SK-N-SH (cell line): ENCODE results near the gene BCAR3. TPM values are rescaled to one million over a fixed set of nuclear protein-coding genes. Genes with fewer than 3 reads are reported as not detected.
A peak's percentile ranks its signal among the peaks of the same experiment; 100 is the strongest.

Experiments used
- CTCF ChIA-PET: fragments of 300-600, 350-600 bp; formaldehyde crosslinking; extraction: SDS; loops from one replicate; lab custom pipeline; 2021; lab: Yijun Ruan, JAX
- POLR2A ChIA-PET: fragments of 350-600 bp; sonication (Branson Sonifier 250); formaldehyde crosslinking; extraction: SDS; loops from one replicate; lab custom pipeline; 2020; ENCODE audit warnings: antibody characterized with exemption, inconsistent platforms; lab: Yijun Ruan, JAX
- DNase-seq: peaks from one replicate; pipeline ENCODE4 v3.0.0; 2012
- H2AFZ ChIP-seq: fragments of 200-600 bp; sonication (generic); 2 replicates; pipeline ENCODE4 v1.8.1; 2016; ENCODE audit warnings: antibody characterized with exemption, mild to moderate bottlenecking, low read depth
- H3F3A ChIP-seq: fragments of 200-600 bp; sonication (generic); replicated peaks from 2 replicates; pipeline ENCODE3; 2016; ENCODE audit warnings: antibody characterized with exemption, mild to moderate bottlenecking; ENCODE audit not compliant: insufficient read depth
- H3K27ac ChIP-seq, 2 experiments: fragments of 200-500 bp in 1 of 2; fragments of 200-600 bp in 1 of 2; sonication (Bioruptor generic) in 1 of 2; sonication (generic), shearing (Covaris generic) in 1 of 2; 2 replicates each; pipeline versions ENCODE4 v1.5.1 to v1.6.1; 2014 to 2016; ENCODE audit warnings: low read depth in 2 of 2, inconsistent platforms in 1 of 2, low read length in 1 of 2, mild to moderate bottlenecking in 1 of 2, mixed read lengths in 1 of 2
- H3K27me3 ChIP-seq: fragments of 200-600 bp; sonication (generic), shearing (Covaris generic); 2 replicates; pipeline ENCODE4 v1.6.1; 2016; ENCODE audit warnings: mixed run types; ENCODE audit not compliant: insufficient read depth
- H3K36me3 ChIP-seq, 2 experiments: fragments of 200-500 bp in 1 of 2; fragments of 200-600 bp in 1 of 2; sonication (Bioruptor generic) in 1 of 2; sonication (generic) in 1 of 2; replicated peaks in 1 of 2; 2 replicates each; pipeline versions ENCODE3 to v1.5.1; 2014 to 2016; ENCODE audit warnings: low read length in 1 of 2, mild to moderate bottlenecking in 1 of 2; ENCODE audit not compliant: insufficient read depth in 2 of 2, control insufficient read depth in 1 of 2
- H3K4me1 ChIP-seq, 2 experiments: fragments of 200-500 bp in 1 of 2; fragments of 200-600 bp in 1 of 2; sonication (Bioruptor generic) in 1 of 2; sonication (generic), shearing (Covaris generic) in 1 of 2; 2 replicates each; pipeline versions ENCODE4 v1.5.1 to v1.6.1; 2014 to 2016; ENCODE audit warnings: low read depth in 1 of 2, low read length in 1 of 2, mixed run types in 1 of 2; ENCODE audit not compliant: insufficient read depth in 2 of 2, control insufficient read depth in 1 of 2
- H3K4me2 ChIP-seq: fragments of 200-600 bp; sonication (generic), shearing (Covaris generic); 2 replicates; pipeline ENCODE4 v1.6.1; 2017; ENCODE audit warnings: mixed run types
- H3K4me3 ChIP-seq, 2 experiments: fragments of 200-500 bp in 1 of 2; fragments of 200-600 bp in 1 of 2; sonication (Bioruptor generic) in 1 of 2; sonication (generic), shearing (Covaris generic) in 1 of 2; 2 replicates each; pipeline versions ENCODE4 v1.5.1 to v1.8.1; 2014 to 2016; ENCODE audit warnings: low read depth in 2 of 2, inconsistent platforms in 1 of 2, low read length in 1 of 2, mild to moderate bottlenecking in 1 of 2, mixed read lengths in 1 of 2, moderate library complexity in 1 of 2
- H3K79me2 ChIP-seq: fragments of 200-600 bp; sonication (generic); 2 replicates; pipeline ENCODE4 v1.8.1; 2017; ENCODE audit warnings: mild to moderate bottlenecking; ENCODE audit not compliant: insufficient read depth
- H3K9ac ChIP-seq: fragments of 200-600 bp; sonication (generic); 2 replicates; pipeline ENCODE4 v1.6.1; 2017; ENCODE audit warnings: mixed run types
- H3K9me2 ChIP-seq: fragments of 200-600 bp; sonication (generic); 2 replicates; pipeline ENCODE4 v1.6.1; 2017; ENCODE audit warnings: mixed run types
- H3K9me3 ChIP-seq: fragments of 200-600 bp; sonication (generic); 2 replicates; pipeline ENCODE4 v1.6.1; 2017; ENCODE audit warnings: mixed run types, mild to moderate bottlenecking, moderate library complexity
- H4K20me1 ChIP-seq: fragments of 200-600 bp; sonication (generic); 2 replicates; pipeline ENCODE4 v1.6.1; 2017; ENCODE audit warnings: mild to moderate bottlenecking, mixed run types; ENCODE audit not compliant: insufficient read depth
- CHD2 ChIP-seq: fragments of 150-350 bp; IDR thresholded peaks from 2 replicates; pipeline ENCODE4 v1.6.1; 2018; ENCODE audit warnings: low read length; ENCODE audit not compliant: partially characterized antibody
- EP300 ChIP-seq, 2 experiments: IDR thresholded peaks; 2 replicates each; pipeline versions ENCODE4 v1.4.0 to v1.6.1; 2012; ENCODE audit warnings: borderline replicate concordance in 1 of 2, low read depth in 1 of 2, low read length in 1 of 2
- EZH2phosphoT487 ChIP-seq: fragments of 200-600 bp; sonication (generic); IDR thresholded peaks from 2 replicates; pipeline ENCODE4 v1.6.1; 2017; ENCODE audit warnings: low read depth, mixed run types, mild to moderate bottlenecking, antibody characterized with exemption, moderate library complexity, borderline replicate concordance
- JUND ChIP-seq: IDR thresholded peaks from 2 replicates; pipeline ENCODE4 v1.4.0; 2012
- MAX ChIP-seq: IDR thresholded peaks from 2 replicates; pipeline ENCODE4 v1.4.0; 2012; ENCODE audit warnings: low read depth
- MEF2A ChIP-seq: IDR thresholded peaks from 2 replicates; pipeline ENCODE4 v1.4.0; 2012; ENCODE audit warnings: low read depth, borderline replicate concordance
- MXI1 ChIP-seq: IDR thresholded peaks from 2 replicates; pipeline ENCODE4 v1.6.1; 2012; ENCODE audit warnings: mild to moderate bottlenecking, low read depth, low read length, improper control_type of control experiment
- NRF1 ChIP-seq: IDR thresholded peaks from 2 replicates; pipeline ENCODE4 v1.6.1; 2012; ENCODE audit warnings: low read depth, mild to moderate bottlenecking, low read length
- RAD21 ChIP-seq: IDR thresholded peaks from 2 replicates; pipeline ENCODE4 v1.6.1; 2012; ENCODE audit warnings: mild to moderate bottlenecking, low read length
- TAF1 ChIP-seq: IDR thresholded peaks from 2 replicates; pipeline ENCODE4 v1.6.1; 2012; ENCODE audit warnings: low read depth, mild to moderate bottlenecking, low read length, moderate library complexity, borderline replicate concordance
- TEAD4 ChIP-seq: IDR thresholded peaks from 2 replicates; pipeline ENCODE4 v1.4.0; 2012; ENCODE audit warnings: mild to moderate bottlenecking, borderline replicate concordance; ENCODE audit not compliant: insufficient read depth
- USF1 ChIP-seq: IDR thresholded peaks from 2 replicates; pipeline ENCODE4 v1.4.0; 2012; ENCODE audit warnings: low read depth, borderline replicate concordance
- YY1 ChIP-seq: IDR thresholded peaks from 2 replicates; pipeline ENCODE4 v1.4.0; 2012; ENCODE audit warnings: low read depth, mild to moderate bottlenecking
- ZBTB33 ChIP-seq: IDR thresholded peaks from 2 replicates; pipeline ENCODE4 v1.4.0; 2012; ENCODE audit warnings: low read depth, borderline replicate concordance
- WGBS: methylation state at CpG from one replicate; pipeline ENCODE4 v1.1.6; 2017; ENCODE audit warnings: low lambda C conversion rate; 5-methylcytosine and 5-hydroxymethylcytosine counted together
- polyA plus RNA-seq, 3 experiments: library from polyadenylated mRNA; depleted of rRNA; stranded (reverse); fragments of >200 nt; gene quantifications; 2 replicates each; pipeline ENCODE4 v1.2.3, GENCODE V29; 2012
- TF ChIP-seq, protein P1 (sequence below): IDR thresholded peaks from 2 replicates; pipeline ENCODE4; 2012
- TF ChIP-seq, protein P2 (sequence below): IDR thresholded peaks from 2 replicates; pipeline ENCODE4 v1.6.1; 2012; ENCODE audit warnings: mild to moderate bottlenecking, low read depth, low read length, moderate library complexity

Gene BCAR3
- polyA plus RNA-seq, 1 of the 3 experiments (the other 2 are of a cell fraction) = 58.4 TPM

- Histone ChIP-seq H2AFZ (no peak overlapping the region), H3K9me2 (no peaks in the 10 kb centered on the region), H3K79me2 (peaks cover 90% of the 10 kb centered on the region), H3K4me1 (peaks cover 67 to 71% of the 10 kb centered on the region in 2 experiments), H3F3A (peaks cover 92% of the 10 kb centered on the region), H3K9me3 (no peaks in the 10 kb centered on the region), H3K4me3 (0 out of 4 replicates have a peak overlapping the region, but pooled peaks of 1 of the 2 experiments have one; percentile 36), H3K4me2 (peak overlapping the region; percentile 65), H3K27ac (peak overlapping the region; percentile 94 to 99), H3K27me3 (no peaks in the 10 kb centered on the region), H3K9ac (peak overlapping the region; percentile 55; the same call in 1 of the 2 replicates), H4K20me1 (peaks cover 56% of the 10 kb centered on the region), H3K36me3 (peaks cover 11 to 56% of the 10 kb centered on the region in 2 experiments)
- TF ChIP-seq JUND (no peak), EP300 (IDR thresholded peaks at IDR 0.05; ENCODE audit: borderline replicate concordance in 1 of 2, low read depth in 1 of 2, low read length in 1 of 2) (no peak), TAF1 (no peak), TEAD4 (no peak), EZH2phosphoT487 (no peak), NRF1 (no peak), MXI1 (no peak), RAD21 (no peak), MAX (no peak), ZBTB33 (no peak), CHD2 (no peak), MEF2A (no peak), YY1 (no peak), USF1 (no peak)
- TF ChIP-seq, protein P1, sequence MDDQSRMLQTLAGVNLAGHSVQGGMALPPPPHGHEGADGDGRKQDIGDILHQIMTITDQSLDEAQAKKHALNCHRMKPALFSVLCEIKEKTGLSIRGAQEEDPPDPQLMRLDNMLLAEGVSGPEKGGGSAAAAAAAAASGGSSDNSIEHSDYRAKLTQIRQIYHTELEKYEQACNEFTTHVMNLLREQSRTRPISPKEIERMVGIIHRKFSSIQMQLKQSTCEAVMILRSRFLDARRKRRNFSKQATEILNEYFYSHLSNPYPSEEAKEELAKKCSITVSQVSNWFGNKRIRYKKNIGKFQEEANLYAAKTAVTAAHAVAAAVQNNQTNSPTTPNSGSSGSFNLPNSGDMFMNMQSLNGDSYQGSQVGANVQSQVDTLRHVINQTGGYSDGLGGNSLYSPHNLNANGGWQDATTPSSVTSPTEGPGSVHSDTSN = no peak
- TF ChIP-seq, protein P2, sequence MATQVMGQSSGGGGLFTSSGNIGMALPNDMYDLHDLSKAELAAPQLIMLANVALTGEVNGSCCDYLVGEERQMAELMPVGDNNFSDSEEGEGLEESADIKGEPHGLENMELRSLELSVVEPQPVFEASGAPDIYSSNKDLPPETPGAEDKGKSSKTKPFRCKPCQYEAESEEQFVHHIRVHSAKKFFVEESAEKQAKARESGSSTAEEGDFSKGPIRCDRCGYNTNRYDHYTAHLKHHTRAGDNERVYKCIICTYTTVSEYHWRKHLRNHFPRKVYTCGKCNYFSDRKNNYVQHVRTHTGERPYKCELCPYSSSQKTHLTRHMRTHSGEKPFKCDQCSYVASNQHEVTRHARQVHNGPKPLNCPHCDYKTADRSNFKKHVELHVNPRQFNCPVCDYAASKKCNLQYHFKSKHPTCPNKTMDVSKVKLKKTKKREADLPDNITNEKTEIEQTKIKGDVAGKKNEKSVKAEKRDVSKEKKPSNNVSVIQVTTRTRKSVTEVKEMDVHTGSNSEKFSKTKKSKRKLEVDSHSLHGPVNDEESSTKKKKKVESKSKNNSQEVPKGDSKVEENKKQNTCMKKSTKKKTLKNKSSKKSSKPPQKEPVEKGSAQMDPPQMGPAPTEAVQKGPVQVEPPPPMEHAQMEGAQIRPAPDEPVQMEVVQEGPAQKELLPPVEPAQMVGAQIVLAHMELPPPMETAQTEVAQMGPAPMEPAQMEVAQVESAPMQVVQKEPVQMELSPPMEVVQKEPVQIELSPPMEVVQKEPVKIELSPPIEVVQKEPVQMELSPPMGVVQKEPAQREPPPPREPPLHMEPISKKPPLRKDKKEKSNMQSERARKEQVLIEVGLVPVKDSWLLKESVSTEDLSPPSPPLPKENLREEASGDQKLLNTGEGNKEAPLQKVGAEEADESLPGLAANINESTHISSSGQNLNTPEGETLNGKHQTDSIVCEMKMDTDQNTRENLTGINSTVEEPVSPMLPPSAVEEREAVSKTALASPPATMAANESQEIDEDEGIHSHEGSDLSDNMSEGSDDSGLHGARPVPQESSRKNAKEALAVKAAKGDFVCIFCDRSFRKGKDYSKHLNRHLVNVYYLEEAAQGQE = no peak
- CTCF ChIA-PET = interaction anchor here (0.6 to 4.9 kb wide), 6 partner anchors 15 to 228 kb away, joined by 3 to 18 read pairs (median 6); no protein-coding TSS in a partner anchor
- 3% methylated on average over 3 of the region's 3 CpGs for WGBS
- peak; percentile 38 for DNase-seq
- POLR2A ChIA-PET = no interaction called here
These were observed 16.6 kb downstream of the BCAR3 start for GRCh38 chr1:93665015-93665414.
